ENCODE data around the gene MACROD2.

The MACROD2 gene

DNA sequence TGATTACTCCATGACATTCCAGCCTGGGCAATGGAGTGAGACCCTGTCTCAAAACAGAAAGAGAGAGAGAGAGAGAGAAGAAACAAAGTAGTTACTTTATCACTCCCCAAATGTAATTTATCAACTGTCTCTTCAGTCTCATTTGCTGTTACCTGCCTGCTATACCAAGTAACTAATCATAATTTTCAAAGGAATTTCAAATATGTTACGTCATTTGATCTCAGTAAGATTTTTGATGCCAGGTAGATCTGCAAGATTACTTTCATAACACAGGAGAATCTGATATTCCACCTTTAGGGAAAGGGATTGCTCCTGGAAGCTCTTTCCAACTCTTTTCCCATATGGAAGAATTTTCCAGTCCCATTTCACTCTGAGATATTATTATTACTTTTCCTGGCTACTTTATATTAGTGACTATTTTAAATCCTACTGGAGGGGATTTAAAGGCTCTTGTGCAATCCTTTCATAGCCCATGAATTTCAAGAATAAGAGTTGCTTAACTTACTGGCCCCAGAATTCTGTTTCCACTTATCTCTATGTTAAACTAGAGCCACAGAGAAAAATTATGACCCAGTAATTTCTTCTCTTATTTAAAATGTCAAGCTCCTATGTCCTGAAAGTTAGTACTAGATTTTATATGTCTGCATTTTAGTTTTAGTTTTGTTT is 732.3 kb downstream of the MACROD2 start:
- Histone ChIP-seq H3K27ac (ENCODE audit: low read depth, low read length) (no peak overlapping the region), H3F3A (ENCODE audit: insufficient read depth) (no peaks in the 10 kb centered on the region), H3K4me2 (ENCODE audit: low read depth, low read length, poor library complexity, severe bottlenecking) (no peak overlapping the region), H3K9me3 (ENCODE audit: insufficient read depth, low read length) (no peaks in the 10 kb centered on the region), H2AFZ (ENCODE audit: low read depth, low read length, severe bottlenecking) (no peak overlapping the region), H3K9me2 (replicated peaks; ENCODE audit: insufficient read depth, low read length) (no peaks in the 10 kb centered on the region), H3K27me3 (ENCODE audit: low read length) (no peaks in the 10 kb centered on the region), H3K79me2 (ENCODE audit: insufficient read depth, low read length) (no peaks in the 10 kb centered on the region), H3K9ac (ENCODE audit: low read length) (no peak overlapping the region), H4K20me1 (ENCODE audit: low read depth, low read length) (no peaks in the 10 kb centered on the region), H3K4me3 (ENCODE audit: insufficient read depth, low read length, poor library complexity, severe bottlenecking) (no peak overlapping the region), H3K36me3 (ENCODE audit: low read length) (no peaks in the 10 kb centered on the region)
- TF ChIP-seq EZH2phosphoT487 (conservative IDR thresholded peaks at IDR 0.05; ENCODE audit: low read length), result no peak
- TF ChIP-seq, protein P1, sequence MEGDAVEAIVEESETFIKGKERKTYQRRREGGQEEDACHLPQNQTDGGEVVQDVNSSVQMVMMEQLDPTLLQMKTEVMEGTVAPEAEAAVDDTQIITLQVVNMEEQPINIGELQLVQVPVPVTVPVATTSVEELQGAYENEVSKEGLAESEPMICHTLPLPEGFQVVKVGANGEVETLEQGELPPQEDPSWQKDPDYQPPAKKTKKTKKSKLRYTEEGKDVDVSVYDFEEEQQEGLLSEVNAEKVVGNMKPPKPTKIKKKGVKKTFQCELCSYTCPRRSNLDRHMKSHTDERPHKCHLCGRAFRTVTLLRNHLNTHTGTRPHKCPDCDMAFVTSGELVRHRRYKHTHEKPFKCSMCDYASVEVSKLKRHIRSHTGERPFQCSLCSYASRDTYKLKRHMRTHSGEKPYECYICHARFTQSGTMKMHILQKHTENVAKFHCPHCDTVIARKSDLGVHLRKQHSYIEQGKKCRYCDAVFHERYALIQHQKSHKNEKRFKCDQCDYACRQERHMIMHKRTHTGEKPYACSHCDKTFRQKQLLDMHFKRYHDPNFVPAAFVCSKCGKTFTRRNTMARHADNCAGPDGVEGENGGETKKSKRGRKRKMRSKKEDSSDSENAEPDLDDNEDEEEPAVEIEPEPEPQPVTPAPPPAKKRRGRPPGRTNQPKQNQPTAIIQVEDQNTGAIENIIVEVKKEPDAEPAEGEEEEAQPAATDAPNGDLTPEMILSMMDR (IDR thresholded peaks at IDR 0.05; ENCODE audit: insufficient read depth, low read length, poor library complexity, severe bottlenecking), result no peak

DNA sequence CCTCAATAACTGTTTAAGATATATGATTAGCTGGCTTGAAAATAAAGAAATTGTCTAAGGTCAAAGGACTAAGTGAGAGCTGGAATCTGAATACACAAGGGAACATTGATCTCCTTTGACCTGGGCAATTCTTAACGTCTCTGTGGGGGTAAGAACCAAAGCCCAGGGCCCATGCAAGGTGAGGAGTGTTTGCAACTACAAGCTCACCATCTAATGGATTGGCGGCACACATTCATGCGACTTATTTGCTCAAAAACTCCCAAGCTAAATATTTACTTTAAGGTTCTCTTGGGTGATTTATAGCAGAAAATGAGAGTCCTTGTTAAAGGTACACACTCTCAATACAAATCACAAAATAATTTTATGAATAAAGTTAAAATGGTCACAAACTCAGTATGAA is 734.1 kb downstream of the MACROD2 start:
- Histone ChIP-seq H3K9ac (ENCODE audit: low read length) (no peak overlapping the region), H4K20me1 (ENCODE audit: low read depth, low read length) (no peaks in the 10 kb centered on the region)

DNA sequence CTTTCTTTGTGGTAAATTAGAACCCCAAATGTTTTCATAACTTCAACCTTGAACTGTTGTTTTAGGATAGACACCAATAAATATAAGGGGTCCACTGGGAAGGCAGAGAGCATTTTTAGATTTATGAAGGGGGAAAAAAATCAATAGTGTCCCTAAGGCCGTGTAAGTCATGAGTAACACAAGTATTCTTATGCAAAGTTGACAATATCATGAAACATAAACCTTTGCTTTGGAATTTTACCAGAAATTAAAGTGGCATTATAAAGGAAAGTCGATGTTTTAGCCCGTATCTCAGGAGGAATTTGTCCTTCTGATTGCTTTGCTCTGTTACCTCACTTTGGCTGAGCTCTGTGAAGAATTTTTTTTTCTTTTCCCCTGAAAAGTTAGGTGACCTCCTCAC is 737.0 kb downstream of the MACROD2 start:
- Histone ChIP-seq H3K4me3 (ENCODE audit: insufficient read depth, low read length, poor library complexity, severe bottlenecking) (no peak overlapping the region), H3K4me2 (ENCODE audit: low read depth, low read length, poor library complexity, severe bottlenecking) (no peak overlapping the region)
- TF ChIP-seq, protein P1 (IDR thresholded peaks at IDR 0.05; ENCODE audit: insufficient read depth, low read length, poor library complexity, severe bottlenecking), result no peak
- TF ChIP-seq EZH2phosphoT487 (conservative IDR thresholded peaks at IDR 0.05; ENCODE audit: low read length), result no peak

More for the DNA sequence above, 734.1 kb downstream of the MACROD2 start:
- Histone ChIP-seq H3K36me3 (ENCODE audit: low read length) (no peaks in the 10 kb centered on the region), H3F3A (ENCODE audit: insufficient read depth) (no peaks in the 10 kb centered on the region), H3K27ac (ENCODE audit: low read depth, low read length) (no peak overlapping the region), H3K4me2 (ENCODE audit: low read depth, low read length, poor library complexity, severe bottlenecking) (no peak overlapping the region), H3K4me3 (ENCODE audit: insufficient read depth, low read length, poor library complexity, severe bottlenecking) (no peak overlapping the region), H3K79me2 (ENCODE audit: insufficient read depth, low read length) (no peaks in the 10 kb centered on the region), H3K27me3 (ENCODE audit: low read length) (no peaks in the 10 kb centered on the region), H3K9me3 (ENCODE audit: insufficient read depth, low read length) (no peaks in the 10 kb centered on the region), H3K9me2 (replicated peaks; ENCODE audit: insufficient read depth, low read length) (no peaks in the 10 kb centered on the region), H2AFZ (ENCODE audit: low read depth, low read length, severe bottlenecking) (no peak overlapping the region)
- TF ChIP-seq EZH2phosphoT487 (conservative IDR thresholded peaks at IDR 0.05; ENCODE audit: low read length), result no peak
- TF ChIP-seq, protein P1 (IDR thresholded peaks at IDR 0.05; ENCODE audit: insufficient read depth, low read length, poor library complexity, severe bottlenecking), result no peak

More for the DNA sequence above, 737.0 kb downstream of the MACROD2 start:
- H3K9me3 ChIP-seq (ENCODE audit: insufficient read depth, low read length), result no peaks in the 10 kb centered on the region
- H2AFZ ChIP-seq (ENCODE audit: low read depth, low read length, severe bottlenecking), result no peak overlapping the region
- H3K27me3 ChIP-seq (ENCODE audit: low read length), result no peaks in the 10 kb centered on the region
- H3F3A ChIP-seq (ENCODE audit: insufficient read depth), result no peaks in the 10 kb centered on the region
- H3K27ac ChIP-seq (ENCODE audit: low read depth, low read length), result no peak overlapping the region
- no peaks in the 10 kb centered on the region for H3K36me3 ChIP-seq (ENCODE audit: low read length)
- H3K79me2 ChIP-seq (ENCODE audit: insufficient read depth, low read length), result no peaks in the 10 kb centered on the region
- no peak overlapping the region for H3K9ac ChIP-seq (ENCODE audit: low read length)
- H3K9me2 ChIP-seq (replicated peaks; ENCODE audit: insufficient read depth, low read length), result no peaks in the 10 kb centered on the region
- no peaks in the 10 kb centered on the region for H4K20me1 ChIP-seq (ENCODE audit: low read depth, low read length)
